Spleen (tissue), 7 donors: ENCODE measurements around the gene CDH8.

Experiments used
- CTCF ChIP-seq, 11 experiments: fragments of 200-600 bp in 7 of 11; fragments of 450-650 bp in 4 of 11; sonication (generic) in 4 of 11; IDR thresholded peaks in 8 of 11; conservative IDR thresholded peaks in 3 of 11; 1 replicate in 7 of 11; 2 replicates in 4 of 11; pipeline versions ENCODE4 v1.4.0 to v1.8.0; 2016 to 2021; ENCODE audit warnings: antibody characterized with exemption in 11 of 11, inconsistent platforms in 4 of 11, mild to moderate bottlenecking in 1 of 11
- POLR2A ChIP-seq, 3 donors: fragments of 450-650 bp; IDR thresholded peaks; one replicate each; pipeline ENCODE4 v1.5.1; 2017; ENCODE audit warnings: antibody characterized with exemption in 3 of 3, mild to moderate bottlenecking in 1 of 3
- POLR2AphosphoS5 ChIP-seq, 3 donors: sonication (generic); formaldehyde crosslinking; IDR thresholded peaks; one replicate each; pipeline ENCODE4 v1.5.1; 2017; ENCODE audit warnings: antibody characterized with exemption in 3 of 3
- donor health status: DM: no; HTN: no; CAD: no; lungs with moderate emphysema.
- donor health status: DM: no; HTN: no; CAD: no.
- donor health status: DM: no; HTN: no; CAD: no.

- TF ChIP-seq POLR2AphosphoS5 (IDR thresholded peaks at IDR 0.05) (no peak), CTCF (IDR thresholded peaks at IDR 0.05 in 8 of 11, conservative IDR thresholded peaks at IDR 0.05 in 3 of 11) (no peak), POLR2A (IDR thresholded peaks at IDR 0.05) (no peak)
Measured at GRCh38 chr16:61665512-61665911, 370.7 kb downstream of the CDH8 start.
